Astrocyte of the spinal cord (primary cell): ENCODE results near the gene SNRPA.
"Not testable (repeated sequence)": the region's sequence is repeated elsewhere in the genome, so short reads cannot be mapped to it uniquely, and the experiment has no call there.

ENCODE experiments used
- DNase-seq: peaks from one replicate; pipeline ENCODE4 v3.0.0; 2011; ENCODE audit warnings: low read depth, low spot score
- H3K4me3 ChIP-seq: 2 replicates; pipeline ENCODE4 v1.5.1; 2011; ENCODE audit warnings: low read depth, mild to moderate bottlenecking, low read length, moderate library complexity
- CTCF ChIP-seq: IDR thresholded peaks from 2 replicates; pipeline ENCODE4 v1.5.1; 2012; ENCODE audit warnings: low read depth, mild to moderate bottlenecking, low read length, inconsistent platforms
- in situ Hi-C: cut with HindIII; loops from 2 replicates; pipeline ENCODE4 v1.10.0; 2017; ENCODE audit warnings: low sequenced_read_pairs

Gene SNRPA

GRCh38 chr19:40721936-40722661 is 28.9 kb upstream of the SNRPA start:
- TF ChIP-seq CTCF: no peak
- in situ Hi-C loops: no loop called here
- no peak overlapping the region for H3K4me3 ChIP-seq
- DNase-seq: no peak

GRCh38 chr19:40723661-40724254 is 27.2 kb upstream of the SNRPA start:
- in situ Hi-C loops: no loop called here
- DNase-seq: no peak
- no peak for TF ChIP-seq CTCF
- no peak overlapping the region for H3K4me3 ChIP-seq

- in situ Hi-C loops: no loop called here
- no peak for TF ChIP-seq CTCF
- no peak overlapping the region for H3K4me3 ChIP-seq
- no peak for DNase-seq
Measured at GRCh38 chr19:40724315-40724714, 26.7 kb upstream of the SNRPA start.

GRCh38 chr19:40724855-40725254 is 26.1 kb upstream of the SNRPA start:
- in situ Hi-C loops: no loop called here
- H3K4me3 ChIP-seq: no peak overlapping the region
- DNase-seq: no peak
- TF ChIP-seq CTCF: no peak

GRCh38 chr19:40726279-40726678 is 24.7 kb upstream of the SNRPA start:
- in situ Hi-C loops: no loop called here
- no peak for TF ChIP-seq CTCF

GRCh38 chr19:40730065-40730464 is 20.9 kb upstream of the SNRPA start:
- DNase-seq, in situ Hi-C loops, H3K4me3 ChIP-seq: not testable (repeated sequence)

More at GRCh38 chr19:40726279-40726678, 24.7 kb upstream of the SNRPA start:
- no peak overlapping the region for H3K4me3 ChIP-seq
- no peak for DNase-seq

- DNase-seq, in situ Hi-C loops, H3K4me3 ChIP-seq: not testable (repeated sequence)
Measured at GRCh38 chr19:40732304-40732703, 18.7 kb upstream of the SNRPA start.

GRCh38 chr19:40733149-40733548 is 17.9 kb upstream of the SNRPA start:
- in situ Hi-C loops: no loop called here
- H3K4me3 ChIP-seq: no peak overlapping the region
- no peak for DNase-seq
- no peak for TF ChIP-seq CTCF
